HepG2 (cell line): ENCODE data around the gene CA11. TPM values are rescaled to one million over a fixed set of nuclear protein-coding genes. Genes with fewer than 3 reads are reported as not detected.

Source experiments
- HNF4G ChIP-seq, 2 experiments: sonication (generic) in 1 of 2; formaldehyde crosslinking in 1 of 2; IDR thresholded peaks; 2 replicates each; pipeline versions ENCODE4 v1.4.0 to v1.6.1; 2011 to 2020; ENCODE audit warnings: borderline replicate concordance in 2 of 2, low read depth in 2 of 2, mild to moderate bottlenecking in 2 of 2, low read length in 1 of 2, missing genetic modification reagents in 1 of 2, moderate library complexity in 1 of 2
- KDM2A ChIP-seq: sonication (generic); formaldehyde crosslinking; IDR thresholded peaks from 2 replicates; pipeline ENCODE4 v1.4.0; 2020; ENCODE audit warnings: low read depth, missing genetic modification reagents, borderline replicate concordance
- MAX ChIP-seq: IDR thresholded peaks from 2 replicates; pipeline ENCODE4 v1.6.1; 2012; ENCODE audit warnings: inconsistent platforms
- NCOA5 ChIP-seq: sonication (generic); formaldehyde crosslinking; IDR thresholded peaks from 2 replicates; pipeline ENCODE4 v1.4.0; 2020; ENCODE audit warnings: missing genetic modification reagents
- NFAT5 ChIP-seq: sonication (generic); formaldehyde crosslinking; IDR thresholded peaks from 2 replicates; pipeline ENCODE4 v1.4.0; 2020; ENCODE audit warnings: missing genetic modification reagents
- NFYB ChIP-seq: sonication (generic); formaldehyde crosslinking; IDR thresholded peaks from 2 replicates; pipeline ENCODE4 v1.4.0; 2020; ENCODE audit warnings: missing genetic modification reagents
- NR2C2 ChIP-seq: sonication (generic); formaldehyde crosslinking; IDR thresholded peaks from 2 replicates; pipeline ENCODE4 v1.4.0; 2020; ENCODE audit warnings: missing genetic modification reagents, mild to moderate bottlenecking, moderate library complexity, borderline replicate concordance
- PITX1 ChIP-seq: sonication (generic); formaldehyde crosslinking; IDR thresholded peaks from 2 replicates; pipeline ENCODE4 v1.5.1; 2020; ENCODE audit warnings: mild to moderate bottlenecking, missing genetic modification reagents
- POLR2A ChIP-seq, 2 experiments: IDR thresholded peaks; 2 replicates each; pipeline ENCODE4 v1.6.1; 2011; ENCODE audit warnings: low read depth in 2 of 2, low read length in 2 of 2, mild to moderate bottlenecking in 1 of 2, moderate library complexity in 1 of 2; ENCODE audit not compliant: insufficient read depth in 1 of 2
- SOX13 ChIP-seq, 3 experiments: fragments of 450-650 bp in 1 of 3; sonication (generic) in 1 of 3; formaldehyde crosslinking in 1 of 3; IDR thresholded peaks in 2 of 3; conservative IDR thresholded peaks in 1 of 3; 2 replicates each; pipeline versions ENCODE4 v1.5.0 to v1.6.1; 2016 to 2020; ENCODE audit warnings: antibody characterized with exemption in 1 of 3, mild to moderate bottlenecking in 1 of 3, missing compliant biosample characterization in 1 of 3, missing genetic modification reagents in 1 of 3, moderate library complexity in 1 of 3
- ZNF263 ChIP-seq: sonication (generic); formaldehyde crosslinking; IDR thresholded peaks from 2 replicates; pipeline ENCODE4 v1.4.0; 2020; ENCODE audit warnings: missing genetic modification reagents
- ZNF678 ChIP-seq: sonication (generic); formaldehyde crosslinking; IDR thresholded peaks from 2 replicates; pipeline ENCODE4 v1.4.0; 2020; ENCODE audit warnings: mild to moderate bottlenecking, missing genetic modification reagents
- ZNF710 ChIP-seq: sonication (generic); formaldehyde crosslinking; IDR thresholded peaks from 2 replicates; pipeline ENCODE4 v1.5.0; 2020; ENCODE audit warnings: mild to moderate bottlenecking, missing genetic modification reagents, borderline replicate concordance
- ZNF891 ChIP-seq: sonication (generic); formaldehyde crosslinking; IDR thresholded peaks from 2 replicates; pipeline ENCODE4 v1.5.0; 2020; ENCODE audit warnings: mild to moderate bottlenecking, missing genetic modification reagents
- polyA plus RNA-seq, 8 experiments: library from polyadenylated mRNA; depleted of rRNA in 3 of 8; stranded (reverse) in 7 of 8; unstranded in 1 of 8; fragments of >200 nt; fragmentation: Illumina TruSeq in 4 of 8; extraction: Trizol in 4 of 8; gene quantifications; 2 replicates each; pipeline versions ENCODE4 v1.2.1 to v1.2.3, GENCODE V29; 2011 to 2016; ENCODE audit warnings: low read depth in 4 of 8, missing spikeins in 1 of 8, mixed read lengths in 1 of 8; ENCODE audit not compliant: insufficient read depth in 1 of 8
- total RNA-seq, 5 experiments: library from RNA; depleted of rRNA; stranded (reverse); fragments of >200 nt; fragmentation: Illumina TruSeq; extraction: Trizol; gene quantifications; 2 replicates each; pipeline ENCODE4 v1.2.3, GENCODE V29; 2016; ENCODE audit warnings: low read depth in 1 of 5
- TF ChIP-seq, protein P1 (sequence below): sonication (generic); formaldehyde crosslinking; conservative IDR thresholded peaks from 2 replicates; pipeline ENCODE4 v1.4.0; 2020; ENCODE audit warnings: mild to moderate bottlenecking, missing genetic modification reagents, moderate library complexity

CA11 gene
- total and polyA plus RNA-seq, 2 of the 13 experiments (the other 11 are each of a cell fraction or from before 2014, with no cell fraction given) = 0.41 to 0.58 TPM

DNA sequence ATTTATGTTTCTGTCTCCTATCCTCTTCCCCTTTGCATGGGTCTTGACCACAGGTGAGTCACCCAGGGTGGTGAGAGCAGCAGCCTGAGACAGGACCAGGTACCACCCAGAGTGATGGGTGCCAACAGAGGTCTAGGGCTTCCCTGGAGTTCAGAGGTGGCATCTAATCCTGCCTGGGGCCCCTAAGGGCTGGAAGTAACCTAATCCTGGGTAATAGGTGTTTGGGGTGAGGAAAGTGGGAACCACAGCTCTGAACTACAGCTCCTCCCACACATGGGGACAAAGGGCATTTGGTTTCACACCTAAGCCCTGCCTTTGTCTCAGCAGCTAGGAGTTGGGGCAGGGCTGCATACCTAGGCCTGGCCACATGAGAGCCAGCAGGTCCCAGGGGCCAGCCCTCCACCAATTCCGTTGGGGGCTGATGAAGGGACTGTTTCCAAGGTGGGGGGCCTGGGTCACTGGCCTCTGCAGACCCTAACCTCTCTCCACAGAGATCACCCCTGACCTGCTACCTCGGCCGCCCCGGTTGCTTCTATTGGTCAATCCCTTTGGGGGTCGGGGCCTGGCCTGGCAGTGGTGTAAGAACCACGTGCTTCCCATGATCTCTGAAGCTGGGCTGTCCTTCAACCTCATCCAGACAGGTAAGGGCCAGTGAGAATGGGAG, 18.7 kb downstream of the CA11 start (continued):
- TF ChIP-seq ZNF710 (CRISPR knock-in tag) (no peak), ZNF678 (CRISPR knock-in tag) (0 out of 2 replicates have a peak, but pooled peaks have one; percentile 31), NFAT5 (CRISPR knock-in tag) (0 out of 2 replicates have a peak, but pooled peaks have one; percentile 32), HNF4G (IDR thresholded peaks at IDR 0.05; ENCODE audit: borderline replicate concordance, low read depth, low read length) (peak; percentile 79; the same call in 1 of the 2 replicates), HNF4G (CRISPR knock-in tag; IDR thresholded peaks at IDR 0.05; ENCODE audit: borderline replicate concordance, low read depth) (no peak), NCOA5 (CRISPR knock-in tag) (no peak), PITX1 (CRISPR knock-in tag) (peak; percentile 39; the same call in 1 of the 2 replicates), ZNF891 (CRISPR knock-in tag) (no peak), POLR2A (IDR thresholded peaks at IDR 0.05; ENCODE audit: insufficient read depth in 1 of 2, low read depth in 2 of 2, low read length in 2 of 2) (peak; percentile 18 to 31; a peak in 1 of 4 replicates), NR2C2 (CRISPR knock-in tag) (peak; percentile 52; the same call in 1 of the 2 replicates), SOX13 (IDR thresholded peaks at IDR 0.05) (no peak), SOX13 (CRISPR knock-in tag; conservative IDR thresholded peaks at IDR 0.05 in 1 of 2, IDR thresholded peaks at IDR 0.05 in 1 of 2) (peak in 1 of 2 experiments; percentile 80; a peak in 2 of 4 replicates), NFYB (CRISPR knock-in tag) (peak; percentile 30; the same call in 1 of the 2 replicates), MAX (peak; percentile 86), ZNF263 (CRISPR knock-in tag) (peak; percentile 32; the same call in 1 of the 2 replicates), KDM2A (CRISPR knock-in tag) (no peak)
- TF ChIP-seq, protein P1, sequence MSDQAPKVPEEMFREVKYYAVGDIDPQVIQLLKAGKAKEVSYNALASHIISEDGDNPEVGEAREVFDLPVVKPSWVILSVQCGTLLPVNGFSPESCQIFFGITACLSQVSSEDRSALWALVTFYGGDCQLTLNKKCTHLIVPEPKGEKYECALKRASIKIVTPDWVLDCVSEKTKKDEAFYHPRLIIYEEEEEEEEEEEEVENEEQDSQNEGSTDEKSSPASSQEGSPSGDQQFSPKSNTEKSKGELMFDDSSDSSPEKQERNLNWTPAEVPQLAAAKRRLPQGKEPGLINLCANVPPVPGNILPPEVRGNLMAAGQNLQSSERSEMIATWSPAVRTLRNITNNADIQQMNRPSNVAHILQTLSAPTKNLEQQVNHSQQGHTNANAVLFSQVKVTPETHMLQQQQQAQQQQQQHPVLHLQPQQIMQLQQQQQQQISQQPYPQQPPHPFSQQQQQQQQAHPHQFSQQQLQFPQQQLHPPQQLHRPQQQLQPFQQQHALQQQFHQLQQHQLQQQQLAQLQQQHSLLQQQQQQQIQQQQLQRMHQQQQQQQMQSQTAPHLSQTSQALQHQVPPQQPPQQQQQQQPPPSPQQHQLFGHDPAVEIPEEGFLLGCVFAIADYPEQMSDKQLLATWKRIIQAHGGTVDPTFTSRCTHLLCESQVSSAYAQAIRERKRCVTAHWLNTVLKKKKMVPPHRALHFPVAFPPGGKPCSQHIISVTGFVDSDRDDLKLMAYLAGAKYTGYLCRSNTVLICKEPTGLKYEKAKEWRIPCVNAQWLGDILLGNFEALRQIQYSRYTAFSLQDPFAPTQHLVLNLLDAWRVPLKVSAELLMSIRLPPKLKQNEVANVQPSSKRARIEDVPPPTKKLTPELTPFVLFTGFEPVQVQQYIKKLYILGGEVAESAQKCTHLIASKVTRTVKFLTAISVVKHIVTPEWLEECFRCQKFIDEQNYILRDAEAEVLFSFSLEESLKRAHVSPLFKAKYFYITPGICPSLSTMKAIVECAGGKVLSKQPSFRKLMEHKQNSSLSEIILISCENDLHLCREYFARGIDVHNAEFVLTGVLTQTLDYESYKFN (CRISPR knock-in tag) = peak; percentile 53
